Muscle layer of colon (tissue), 2 donors: Measurements from ENCODE around the gene TYW5.

Experiments
- H3K27ac ChIP-seq: one replicate; pipeline ENCODE4 v1.7.0; 2013; ENCODE audit warnings: low read depth, mild to moderate bottlenecking, low read length, moderate library complexity
- H3K27me3 ChIP-seq, 2 donors: one replicate each; pipeline ENCODE4 v1.7.0; 2013; ENCODE audit warnings: low read length in 2 of 2, mild to moderate bottlenecking in 2 of 2; ENCODE audit not compliant: insufficient read depth in 2 of 2, control insufficient read depth in 1 of 2
- H3K36me3 ChIP-seq: one replicate; pipeline ENCODE4 v1.7.0; 2013; ENCODE audit warnings: mild to moderate bottlenecking, low read length; ENCODE audit not compliant: insufficient read depth
- H3K4me1 ChIP-seq: one replicate; pipeline ENCODE4 v1.7.0; 2013; ENCODE audit warnings: mild to moderate bottlenecking, low read length; ENCODE audit not compliant: insufficient read depth
- H3K4me3 ChIP-seq, 2 donors: one replicate each; pipeline ENCODE4 v1.7.0; 2013; ENCODE audit warnings: low read length in 2 of 2, low read depth in 1 of 2, mild to moderate bottlenecking in 1 of 2, moderate library complexity in 1 of 2
- H3K9ac ChIP-seq: one replicate; pipeline ENCODE4 v1.7.0; 2013; ENCODE audit warnings: low read length
- H3K9me3 ChIP-seq: one replicate; pipeline ENCODE4 v1.7.0; 2013; ENCODE audit warnings: mild to moderate bottlenecking, low read length
- donor health status: abdominal sarcoma.
- donor health status: Adenocarcinoma of cecum.

The TYW5 gene

GRCh38 chr2:199883474-199884212 is 71.6 kb downstream of the TYW5 start:
- H3K9me3 ChIP-seq: no peaks in the 10 kb centered on the region
- H3K9ac ChIP-seq: no peak overlapping the region
- no peak overlapping the region for H3K27ac ChIP-seq
- no peaks in the 10 kb centered on the region for H3K36me3 ChIP-seq
- no peaks in the 10 kb centered on the region for H3K27me3 ChIP-seq
- H3K4me3 ChIP-seq: no peak overlapping the region
- no peaks in the 10 kb centered on the region for H3K4me1 ChIP-seq

- no peaks in the 10 kb centered on the region for H3K9me3 ChIP-seq
- H3K4me3 ChIP-seq: no peak overlapping the region
- H3K27me3 ChIP-seq: no peaks in the 10 kb centered on the region
- H3K36me3 ChIP-seq: no peaks in the 10 kb centered on the region
- H3K9ac ChIP-seq: no peak overlapping the region
- no peaks in the 10 kb centered on the region for H3K4me1 ChIP-seq
- no peak overlapping the region for H3K27ac ChIP-seq
Observed at GRCh38 chr2:199882667-199883066, 72.6 kb downstream of the TYW5 start.
